Esophagus muscularis mucosa (tissue), 3 donors: Measurements from ENCODE around the gene TMCC1.

Experiments
- CTCF ChIP-seq, 3 experiments: fragments of 200-600 bp in 2 of 3; fragments of 450-650 bp in 1 of 3; sonication (generic) in 2 of 3; IDR thresholded peaks; one replicate each; pipeline ENCODE4 v1.5.1; 2017 to 2019; ENCODE audit warnings: antibody characterized with exemption in 3 of 3, mild to moderate bottlenecking in 2 of 3, moderate library complexity in 1 of 3
- POLR2A ChIP-seq: fragments of 450-650 bp; IDR thresholded peaks from one replicate; pipeline ENCODE4 v1.6.1; 2017; ENCODE audit warnings: antibody characterized with exemption, moderate library complexity, mild to moderate bottlenecking, low read depth
- POLR2AphosphoS5 ChIP-seq, 2 donors: sonication (generic); formaldehyde crosslinking; IDR thresholded peaks; one replicate each; pipeline ENCODE4 v1.6.1; 2017; ENCODE audit warnings: antibody characterized with exemption in 2 of 2

GRCh38 chr3:129663045-129663446 lies 230.5 kb downstream of the TMCC1 start:
- TF ChIP-seq POLR2AphosphoS5 (IDR thresholded peaks at IDR 0.05) (no peak), POLR2A (no peak), CTCF (IDR thresholded peaks at IDR 0.05) (no peak)
